LNCAP (cell line): ENCODE measurements around the gene ALPP.

Experiments
- CTCF ChIP-seq: fragments of 450-650 bp; IDR thresholded peaks from 2 replicates; pipeline ENCODE4 v1.5.1; 2017; ENCODE audit warnings: mild to moderate bottlenecking

ALPP gene

GRCh38 chr2:232398293-232399034 is 19.9 kb downstream of the ALPP start:
- TF ChIP-seq CTCF = no peak

GRCh38 chr2:232400256-232401015 is 21.9 kb downstream of the ALPP start:
- no peak for TF ChIP-seq CTCF

GRCh38 chr2:232402518-232402917 is 24.0 kb downstream of the ALPP start:
- no peak for TF ChIP-seq CTCF

- TF ChIP-seq CTCF = no peak
Observed at GRCh38 chr2:232405943-232406510, 27.5 kb downstream of the ALPP start.

GRCh38 chr2:232406556-232407310 is 28.2 kb downstream of the ALPP start, which contains the start of gene ALPG:
Gene ALPG (plus strand): TSS chr2:232406844. CDS start chr2:232406895, 51 bp downstream.
- no peak for TF ChIP-seq CTCF

GRCh38 chr2:232410238-232410900 is 31.8 kb downstream of the ALPP start:
- TF ChIP-seq CTCF = no peak
